OCI-LY1 (cell line): ENCODE measurements around the gene NUBPL.

Experiments used
- EZH2 ChIP-seq: fragments of 200-600 bp; sonication (generic), shearing (Covaris generic); IDR thresholded peaks from 2 replicates; pipeline ENCODE4 v1.8.0; 2017; ENCODE audit warnings: borderline replicate concordance, mixed run types, mild to moderate bottlenecking, antibody characterized with exemption, low read length, moderate library complexity, mixed read lengths
- TF ChIP-seq, protein P1 (sequence below): fragments of 200-600 bp; sonication (generic), shearing (Covaris generic); IDR thresholded peaks from 2 replicates; pipeline ENCODE4 v1.5.1; 2017; ENCODE audit warnings: mild to moderate bottlenecking, antibody characterized with exemption, low read length, moderate library complexity, mixed read lengths

DNA sequence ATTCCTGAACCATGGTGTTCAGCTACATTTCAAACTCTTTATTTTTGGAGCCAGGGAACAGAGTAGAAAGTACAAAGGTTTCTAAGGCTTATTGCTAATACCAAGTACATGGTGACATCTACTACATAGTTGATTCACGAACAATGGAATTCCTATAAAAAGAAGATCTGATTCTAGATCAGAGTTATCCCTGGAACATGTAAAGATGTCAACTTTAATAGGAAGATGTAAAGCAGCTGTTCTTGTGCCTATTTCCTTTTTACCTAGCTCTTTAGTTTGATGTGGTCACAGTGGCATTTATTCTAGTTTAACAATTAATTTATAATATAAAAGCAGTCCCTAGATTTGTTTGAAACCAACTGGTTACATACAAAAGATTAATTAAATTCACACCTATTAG lies 99.5 kb downstream of the NUBPL start:
- TF ChIP-seq, protein P1, sequence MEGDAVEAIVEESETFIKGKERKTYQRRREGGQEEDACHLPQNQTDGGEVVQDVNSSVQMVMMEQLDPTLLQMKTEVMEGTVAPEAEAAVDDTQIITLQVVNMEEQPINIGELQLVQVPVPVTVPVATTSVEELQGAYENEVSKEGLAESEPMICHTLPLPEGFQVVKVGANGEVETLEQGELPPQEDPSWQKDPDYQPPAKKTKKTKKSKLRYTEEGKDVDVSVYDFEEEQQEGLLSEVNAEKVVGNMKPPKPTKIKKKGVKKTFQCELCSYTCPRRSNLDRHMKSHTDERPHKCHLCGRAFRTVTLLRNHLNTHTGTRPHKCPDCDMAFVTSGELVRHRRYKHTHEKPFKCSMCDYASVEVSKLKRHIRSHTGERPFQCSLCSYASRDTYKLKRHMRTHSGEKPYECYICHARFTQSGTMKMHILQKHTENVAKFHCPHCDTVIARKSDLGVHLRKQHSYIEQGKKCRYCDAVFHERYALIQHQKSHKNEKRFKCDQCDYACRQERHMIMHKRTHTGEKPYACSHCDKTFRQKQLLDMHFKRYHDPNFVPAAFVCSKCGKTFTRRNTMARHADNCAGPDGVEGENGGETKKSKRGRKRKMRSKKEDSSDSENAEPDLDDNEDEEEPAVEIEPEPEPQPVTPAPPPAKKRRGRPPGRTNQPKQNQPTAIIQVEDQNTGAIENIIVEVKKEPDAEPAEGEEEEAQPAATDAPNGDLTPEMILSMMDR, result no peak
- no peak for TF ChIP-seq EZH2
